Transverse colon (tissue), 4 donors: ENCODE data around the gene FLT1. TPM values are rescaled to one million over a fixed set of nuclear protein-coding genes. Genes with fewer than 3 reads are reported as not detected.

Experiments used
- DNase-seq: peaks from one replicate; pipeline ENCODE4 v3.0.0-alpha.2; 2019
- H3K27ac ChIP-seq, 4 donors: fragments of 200-600 bp; sonication (generic); 2 replicates each; pipeline ENCODE4 v1.5.1; 2016 to 2018; ENCODE audit warnings: inconsistent platforms in 4 of 4
- H3K27me3 ChIP-seq: fragments of 200-600 bp; sonication (generic); 2 replicates; pipeline ENCODE4 v1.5.1; 2017; ENCODE audit warnings: inconsistent platforms
- H3K36me3 ChIP-seq, 4 donors: fragments of 200-600 bp; sonication (generic); 2 replicates each; pipeline ENCODE4 v1.5.1; 2017 to 2019; ENCODE audit warnings: inconsistent platforms in 4 of 4
- H3K4me1 ChIP-seq, 4 donors: fragments of 200-600 bp; sonication (generic); 2 replicates each; pipeline ENCODE4 v1.5.1; 2017 to 2020; ENCODE audit warnings: inconsistent platforms in 4 of 4
- H3K4me3 ChIP-seq, 4 donors: fragments of 200-600 bp; sonication (generic); 1 replicate in 1 of 4; 2 replicates in 3 of 4; pipeline versions ENCODE4 v1.5.1 to v1.6.1; 2017 to 2019; ENCODE audit warnings: inconsistent platforms in 4 of 4
- H3K9me3 ChIP-seq, 2 donors: fragments of 200-600 bp; sonication (generic); 2 replicates each; pipeline ENCODE4 v1.5.1; 2017 to 2019; ENCODE audit warnings: inconsistent platforms in 2 of 2
- EP300 ChIP-seq: sonication (generic); formaldehyde crosslinking; IDR thresholded peaks from one replicate; pipeline ENCODE4 v1.6.1; 2017; ENCODE audit warnings: antibody characterized with exemption, low read depth
- POLR2A ChIP-seq: fragments of 450-650 bp; IDR thresholded peaks from one replicate; pipeline ENCODE4 v1.6.1; 2016; ENCODE audit warnings: antibody characterized with exemption, mild to moderate bottlenecking, moderate library complexity
- POLR2AphosphoS5 ChIP-seq, 3 donors: sonication (generic); formaldehyde crosslinking; IDR thresholded peaks; one replicate each; pipeline ENCODE4 v1.6.1; 2016; ENCODE audit warnings: antibody characterized with exemption in 3 of 3
- WGBS, 2 donors: methylation state at CpG; one replicate each; pipeline ENCODE4 v1.1.5; 2018; ENCODE audit warnings: low coverage in 1 of 2; 5-methylcytosine and 5-hydroxymethylcytosine counted together
- in situ Hi-C, 4 donors: fragments of 200-750 bp; cut with MboI; loops; one replicate each; pipeline versions ENCODE4 v1.15.0 to v1.15.1; 2017; ENCODE audit warnings: low sequenced_read_pairs in 3 of 4, low pct_ligation_motif_present in 1 of 4, low pct_unique_long_range_greater_than_20kb in 1 of 4
- intact Hi-C: fragments of 100-400 bp; cut with DNase I; formaldehyde crosslinking; loops from one replicate; pipeline ENCODE4 v1.15.1; 2023; ENCODE audit warnings: low total_unique reads
- total RNA-seq, 4 donors: library from RNA; depleted of rRNA; stranded (reverse); fragments of >200 nt; gene quantifications; one replicate each; pipeline ENCODE4 v1.1.0, GENCODE V29; 2016
- TF ChIP-seq, protein P1 (sequence below), 5 experiments: fragments of 200-600 bp in 3 of 5; fragments of 450-650 bp in 2 of 5; sonication (generic) in 3 of 5; IDR thresholded peaks; 1 replicate in 2 of 5; 2 replicates in 3 of 5; pipeline ENCODE4 v1.5.1; 2016 to 2017; ENCODE audit warnings: antibody characterized with exemption in 5 of 5, inconsistent platforms in 3 of 5, mild to moderate bottlenecking in 2 of 5, moderate library complexity in 1 of 5

FLT1 gene
- total RNA-seq, 4 donors from 2014 or later = 2.6 to 8.4 (median 3.5) TPM

DNA sequence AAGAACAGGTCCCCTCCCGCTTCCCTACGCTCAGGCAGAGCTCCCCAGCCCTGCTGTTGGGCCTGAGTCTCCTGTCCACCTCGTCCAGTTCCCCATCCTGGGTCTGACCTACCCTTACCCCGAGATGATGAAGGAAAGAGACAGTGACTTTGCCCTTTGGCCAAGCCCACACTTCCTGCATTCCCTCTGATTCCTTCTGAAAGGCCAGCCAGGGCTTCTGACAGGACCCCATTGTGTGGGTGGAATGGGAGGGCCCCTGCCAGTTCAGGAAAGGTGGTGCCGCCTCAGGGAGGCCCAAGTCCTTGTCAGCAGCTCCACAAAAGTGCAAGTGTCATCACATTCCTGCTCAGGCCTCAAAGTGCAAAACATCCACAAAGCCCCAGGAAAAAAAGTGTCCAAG, 178.8 kb downstream of the FLT1 start:
- in situ Hi-C loops = loop anchor here in 1 of 4 donors (25.0 kb wide), 1 partner anchor 471 kb away; no protein-coding TSS in a partner anchor
- WGBS, 2 donors = 71% methylated on average over 5 of the region's 5 CpGs; no CpG with 5 or more reads in 1 of the 2 donors
- intact Hi-C loops = no loop called here

DNA sequence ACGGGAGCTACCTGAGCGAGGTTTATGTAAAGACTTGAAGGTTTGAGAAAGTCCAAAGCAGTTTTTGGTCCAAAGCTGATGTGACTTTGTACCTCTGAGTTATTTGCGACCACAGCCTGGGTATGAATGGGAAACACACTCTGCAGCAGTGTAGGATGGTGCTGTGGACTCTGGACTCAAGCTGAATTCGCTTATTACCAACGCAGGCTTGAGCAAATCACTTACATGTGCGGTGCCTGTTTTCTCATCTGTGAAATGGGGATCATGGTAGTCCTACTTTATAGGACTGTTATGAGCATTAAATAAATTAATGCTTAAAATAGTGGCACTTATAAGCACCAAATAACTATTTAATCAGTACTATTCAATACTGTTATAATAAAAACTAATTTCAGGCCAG, 180.0 kb downstream of the FLT1 start:
- H3K36me3 ChIP-seq = no peaks in the 10 kb centered on the region
- H3K27me3 ChIP-seq = no peaks in the 10 kb centered on the region
- 82 to 91% methylated on average over 5 to 6 of the region's 6 CpGs for WGBS, 2 donors
- H3K9me3 ChIP-seq = no peaks in the 10 kb centered on the region
- no peak overlapping the region for H3K4me3 ChIP-seq
- intact Hi-C loops = no loop called here
- no peak for DNase-seq
- H3K4me1 ChIP-seq = no peaks in the 10 kb centered on the region
- no peak for TF ChIP-seq POLR2A
- TF ChIP-seq, protein P1, sequence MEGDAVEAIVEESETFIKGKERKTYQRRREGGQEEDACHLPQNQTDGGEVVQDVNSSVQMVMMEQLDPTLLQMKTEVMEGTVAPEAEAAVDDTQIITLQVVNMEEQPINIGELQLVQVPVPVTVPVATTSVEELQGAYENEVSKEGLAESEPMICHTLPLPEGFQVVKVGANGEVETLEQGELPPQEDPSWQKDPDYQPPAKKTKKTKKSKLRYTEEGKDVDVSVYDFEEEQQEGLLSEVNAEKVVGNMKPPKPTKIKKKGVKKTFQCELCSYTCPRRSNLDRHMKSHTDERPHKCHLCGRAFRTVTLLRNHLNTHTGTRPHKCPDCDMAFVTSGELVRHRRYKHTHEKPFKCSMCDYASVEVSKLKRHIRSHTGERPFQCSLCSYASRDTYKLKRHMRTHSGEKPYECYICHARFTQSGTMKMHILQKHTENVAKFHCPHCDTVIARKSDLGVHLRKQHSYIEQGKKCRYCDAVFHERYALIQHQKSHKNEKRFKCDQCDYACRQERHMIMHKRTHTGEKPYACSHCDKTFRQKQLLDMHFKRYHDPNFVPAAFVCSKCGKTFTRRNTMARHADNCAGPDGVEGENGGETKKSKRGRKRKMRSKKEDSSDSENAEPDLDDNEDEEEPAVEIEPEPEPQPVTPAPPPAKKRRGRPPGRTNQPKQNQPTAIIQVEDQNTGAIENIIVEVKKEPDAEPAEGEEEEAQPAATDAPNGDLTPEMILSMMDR (IDR thresholded peaks at IDR 0.05) = no peak
- no peak for TF ChIP-seq POLR2AphosphoS5 (IDR thresholded peaks at IDR 0.05)
- TF ChIP-seq EP300 = no peak
- in situ Hi-C loops = loop anchor here in 1 of 4 donors (25.0 kb wide), 1 partner anchor 472 kb away; no protein-coding TSS in a partner anchor
- no peak overlapping the region for H3K27ac ChIP-seq

More for the DNA sequence above, 178.8 kb downstream of the FLT1 start:
- Histone ChIP-seq H3K9me3 (no peaks in the 10 kb centered on the region), H3K4me1 (no peaks in the 10 kb centered on the region), H3K27me3 (no peaks in the 10 kb centered on the region), H3K27ac (no peak overlapping the region), H3K4me3 (no peak overlapping the region), H3K36me3 (no peaks in the 10 kb centered on the region)
- no peak for TF ChIP-seq POLR2AphosphoS5 (IDR thresholded peaks at IDR 0.05)
- TF ChIP-seq EP300 = no peak
- TF ChIP-seq, protein P1 (IDR thresholded peaks at IDR 0.05) = no peak
- no peak for TF ChIP-seq POLR2A
- DNase-seq = no peak

DNA sequence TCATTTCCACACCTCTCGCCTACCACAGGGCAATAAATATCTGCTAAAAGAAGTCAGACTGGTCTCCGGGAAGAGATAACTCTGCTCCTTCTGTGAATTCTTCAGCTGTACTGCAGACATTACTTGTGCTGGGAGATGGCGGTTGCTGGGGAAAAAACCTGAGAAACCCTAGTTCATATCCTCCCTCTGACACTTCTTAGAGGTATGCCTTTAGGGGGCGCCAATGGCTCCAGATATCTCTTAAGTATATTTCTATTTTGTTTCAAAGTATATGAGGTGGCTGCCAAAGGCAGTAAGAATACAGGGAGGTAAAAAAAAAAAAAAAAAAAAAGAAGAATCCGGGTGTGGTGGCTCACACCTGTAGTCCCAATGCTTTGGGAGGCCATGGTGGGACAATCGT, 181.3 kb downstream of the FLT1 start:
- Histone ChIP-seq H3K36me3 (no peaks in the 10 kb centered on the region), H3K4me1 (no peaks in the 10 kb centered on the region), H3K9me3 (no peaks in the 10 kb centered on the region), H3K27me3 (no peaks in the 10 kb centered on the region), H3K27ac (no peak overlapping the region), H3K4me3 (no peak overlapping the region)
- TF ChIP-seq POLR2AphosphoS5 (IDR thresholded peaks at IDR 0.05) (no peak), EP300 (no peak), POLR2A (no peak)
- TF ChIP-seq, protein P1 (IDR thresholded peaks at IDR 0.05) = no peak
- in situ Hi-C loops (loop anchor here in 1 of 4 donors (25.0 kb wide), 1 partner anchor 474 kb away; no protein-coding TSS in a partner anchor), intact Hi-C loops (no loop called here)
- 77 to 81% methylated on average over 2 to 6 of the region's 6 CpGs for WGBS, 2 donors
- DNase-seq = no peak

DNA sequence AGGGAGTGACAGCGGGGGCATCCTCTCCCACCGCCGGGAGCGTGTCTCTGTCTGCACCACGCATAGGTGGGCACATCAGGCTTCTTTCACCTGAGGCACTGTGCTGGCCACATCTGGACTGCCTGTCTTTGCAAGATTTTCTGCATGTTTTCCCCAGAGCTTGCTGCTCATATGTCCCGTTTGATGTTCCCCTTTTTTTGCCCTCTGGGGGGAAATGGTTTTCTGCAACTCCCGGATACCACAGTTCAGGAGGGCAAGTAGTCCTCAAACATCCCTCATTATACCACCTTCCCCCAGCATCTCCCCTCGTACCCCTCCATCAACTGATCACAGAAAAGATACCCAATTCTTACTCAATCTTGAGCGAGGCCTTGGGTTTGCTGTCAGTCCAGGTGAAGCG, 188.6 kb downstream of the FLT1 start:
- intact Hi-C loops = no loop called here
- 85 to 87% methylated on average over 4 to 10 of the region's 10 CpGs for WGBS, 2 donors

More for the DNA sequence above, 188.6 kb downstream of the FLT1 start:
- H3K4me3 ChIP-seq = no peak overlapping the region
- no peaks in the 10 kb centered on the region for H3K27me3 ChIP-seq
- no peak for DNase-seq
- H3K9me3 ChIP-seq = no peaks in the 10 kb centered on the region
- in situ Hi-C loops = loop anchor here in 1 of 4 donors (25.0 kb wide), 1 partner anchor 481 kb away; no protein-coding TSS in a partner anchor
- TF ChIP-seq, protein P1 (IDR thresholded peaks at IDR 0.05) = no peak
- TF ChIP-seq POLR2A = no peak
- no peak for TF ChIP-seq EP300
- no peak for TF ChIP-seq POLR2AphosphoS5 (IDR thresholded peaks at IDR 0.05)
- no peaks in the 10 kb centered on the region for H3K36me3 ChIP-seq
- no peak overlapping the region for H3K27ac ChIP-seq
- H3K4me1 ChIP-seq = no peaks in the 10 kb centered on the region
